Activated CD8-positive, alpha-beta T cell treated with anti-CD3 and anti-CD28 coated beads, Interleukin-2, amount 10 ng/mL, durations not matched to agents 7 days and 5 days (primary cell): ENCODE results near the gene ZSCAN2. TPM values are rescaled to one million over a fixed set of nuclear protein-coding genes. Genes with fewer than 3 reads are reported as not detected.
A peak's percentile ranks its signal among the peaks of the same experiment; 100 is the strongest.
"Not testable (repeated sequence)": the region's sequence is repeated elsewhere in the genome, so short reads cannot be mapped to it uniquely, and the experiment has no call there.

Source experiments
- ATAC-seq: fragments of 150-1000 bp; cut with Tn5 transposase; one replicate; pipeline ENCODE4 v1.10.0; 2021; ENCODE audit warnings: moderate library complexity
- CTCF ChIA-PET: fragments of 350-600 bp; sonication (Branson Sonifier 250); formaldehyde crosslinking; loops from one replicate; lab custom pipeline; 2021; ENCODE audit warnings: antibody characterized with exemption; lab: Charles Lee
- POLR2A ChIA-PET: fragments of 350-600 bp; sonication (Branson Sonifier 250); formaldehyde crosslinking; loops from one replicate; lab custom pipeline; 2021; ENCODE audit warnings: antibody characterized with exemption; lab: Charles Lee
- DNase-seq: peaks from one replicate; pipeline ENCODE4 v3.0.0-alpha.2; 2020
- H3K27ac Mint-ChIP-seq: one replicate; pipeline ENCODE4 v1.8.0; 2021; ENCODE audit warnings: mild to moderate bottlenecking, mixed read lengths
- H3K27me3 Mint-ChIP-seq: one replicate; pipeline ENCODE4 v1.8.0; 2021; ENCODE audit warnings: low read depth, mixed read lengths
- H3K36me3 Mint-ChIP-seq: one replicate; pipeline ENCODE4 v1.8.0; 2021; ENCODE audit warnings: low read depth, mixed read lengths
- H3K4me1 Mint-ChIP-seq: one replicate; pipeline ENCODE4 v1.8.0; 2021; ENCODE audit warnings: low read depth, mixed read lengths
- H3K4me3 Mint-ChIP-seq: one replicate; pipeline ENCODE4 v1.8.0; 2021; ENCODE audit warnings: mild to moderate bottlenecking, mixed read lengths
- H3K9me3 Mint-ChIP-seq: one replicate; pipeline ENCODE4 v1.8.0; 2022; ENCODE audit warnings: mixed read lengths; ENCODE audit not compliant: insufficient read depth
- total RNA-seq, 2 experiments: library from RNA; stranded (reverse); gene quantifications; one replicate each; pipeline ENCODE4 v1.2.3, GENCODE V29; 2021

ZSCAN2 gene
- total RNA-seq, 2 experiments from 2014 or later: 6.5 to 6.7 TPM

- DNase-seq (no peak), ATAC-seq (no peak)
- Mint-ChIP-seq H3K27me3 (no peaks in the 10 kb centered on the region), H3K9me3 (peaks cover 26% of the 10 kb centered on the region), H3K4me1 (no peaks in the 10 kb centered on the region), H3K4me3 (no peak overlapping the region), H3K36me3 (peaks cover 48% of the 10 kb centered on the region), H3K27ac (no peak overlapping the region)
- POLR2A ChIA-PET: interaction anchor here (0.8 kb wide), 1 partner anchor 34 kb away, joined by 4 read pairs; the partner anchor contains the start of gene WDR73
- CTCF ChIA-PET: interaction anchor here (1.6 to 1.8 kb wide), 2 partner anchors 10 to 33 kb away, joined by 5 to 6 read pairs; no protein-coding TSS in a partner anchor
Measured at GRCh38 chr15:84620626-84621025, 19.8 kb downstream of the ZSCAN2 start.

- no peak overlapping the region for H3K4me3 Mint-ChIP-seq
- no peak for DNase-seq
- peaks cover 26% of the 10 kb centered on the region for H3K9me3 Mint-ChIP-seq
- H3K27me3 Mint-ChIP-seq: no peaks in the 10 kb centered on the region
- H3K4me1 Mint-ChIP-seq: no peaks in the 10 kb centered on the region
- no peak overlapping the region for H3K27ac Mint-ChIP-seq
- POLR2A ChIA-PET: interaction anchor here (0.8 to 1.9 kb wide), 4 partner anchors 10 to 33 kb away, joined by 3 to 4 read pairs (median 4); partner anchors contain the start of gene WDR73
- ATAC-seq: no peak
- CTCF ChIA-PET: interaction anchor here (1.6 to 1.8 kb wide), 2 partner anchors 9 to 34 kb away, joined by 5 to 6 read pairs; no protein-coding TSS in a partner anchor
- H3K36me3 Mint-ChIP-seq: peaks cover 47% of the 10 kb centered on the region
Measured at GRCh38 chr15:84621358-84621979, 20.7 kb downstream of the ZSCAN2 start.

- POLR2A ChIA-PET: no interaction called here
Measured at GRCh38 chr15:84624359-84624758, 23.6 kb downstream of the ZSCAN2 start.

GRCh38 chr15:84625123-84625522, 24.3 kb downstream of the ZSCAN2 start:
- ATAC-seq (no peak), DNase-seq (no peak)
- peaks cover 40% of the 10 kb centered on the region for H3K36me3 Mint-ChIP-seq
- H3K4me3 Mint-ChIP-seq: no peak overlapping the region
- H3K27ac Mint-ChIP-seq: no peak overlapping the region
- H3K4me1 Mint-ChIP-seq: peaks cover 4% of the 10 kb centered on the region
- H3K9me3 Mint-ChIP-seq: peaks cover 17% of the 10 kb centered on the region
- CTCF ChIA-PET: no interaction called here
- POLR2A ChIA-PET: no interaction called here
- H3K27me3 Mint-ChIP-seq: no peaks in the 10 kb centered on the region

More at GRCh38 chr15:84624359-84624758, 23.6 kb downstream of the ZSCAN2 start:
- H3K27ac Mint-ChIP-seq: no peak overlapping the region
- H3K27me3 Mint-ChIP-seq: no peaks in the 10 kb centered on the region
- DNase-seq (no peak), ATAC-seq (no peak)
- CTCF ChIA-PET: interaction anchor here (1.2 kb wide), 1 partner anchor 25 kb away, joined by 3 read pairs; no protein-coding TSS in a partner anchor
- H3K4me1 Mint-ChIP-seq: peaks cover 3% of the 10 kb centered on the region
- H3K9me3 Mint-ChIP-seq: peaks cover 25% of the 10 kb centered on the region
- peaks cover 46% of the 10 kb centered on the region for H3K36me3 Mint-ChIP-seq
- no peak overlapping the region for H3K4me3 Mint-ChIP-seq

GRCh38 chr15:84629033-84629432, 28.2 kb downstream of the ZSCAN2 start:
- H3K4me3 Mint-ChIP-seq: no peak overlapping the region
- CTCF ChIA-PET: interaction anchor here (1.4 to 6.0 kb wide), 2 partner anchors 24 to 30 kb away, joined by 3 to 79 read pairs; partner anchors contain the start of gene ZSCAN2
- H3K9me3 Mint-ChIP-seq: no peaks in the 10 kb centered on the region
- POLR2A ChIA-PET: interaction anchor here (5.1 kb wide), 1 partner anchor 24 kb away, joined by 23 read pairs; no protein-coding TSS in a partner anchor
- peaks cover 15% of the 10 kb centered on the region for H3K36me3 Mint-ChIP-seq
- DNase-seq: no peak
- ATAC-seq: no peak
- no peak overlapping the region for H3K27ac Mint-ChIP-seq
- H3K4me1 Mint-ChIP-seq: peaks cover 25% of the 10 kb centered on the region
- H3K27me3 Mint-ChIP-seq: no peaks in the 10 kb centered on the region

- Mint-ChIP-seq H3K27ac (peak overlapping the region; percentile 97), H3K27me3 (no peaks in the 10 kb centered on the region), H3K4me1 (peaks cover 47% of the 10 kb centered on the region), H3K9me3 (no peaks in the 10 kb centered on the region), H3K4me3 (peak overlapping the region; percentile 88), H3K36me3 (peaks cover 21% of the 10 kb centered on the region)
- peak; percentile 1 for ATAC-seq
- POLR2A ChIA-PET: interaction anchor here (0.8 to 5.1 kb wide), 10 partner anchors 9 to 85 kb away, joined by 3 to 23 read pairs (median 6); partner anchors contain the start of genes SEC11A, WDR73 and ZSCAN2
- CTCF ChIA-PET: interaction anchor here (0.9 to 6.0 kb wide), 10 partner anchors 20 to 296 kb away, joined by 3 to 79 read pairs (median 5); partner anchors contain the start of gene ZSCAN2
- no peak for DNase-seq
Measured at GRCh38 chr15:84631706-84632272, 31.0 kb downstream of the ZSCAN2 start.

GRCh38 chr15:84633311-84634227, 32.8 kb downstream of the ZSCAN2 start:
- H3K4me3 Mint-ChIP-seq: peak overlapping the region; percentile 88
- H3K27me3 Mint-ChIP-seq: no peaks in the 10 kb centered on the region
- DNase-seq (peak; percentile 73), ATAC-seq (peak; percentile 58)
- peaks cover 55% of the 10 kb centered on the region for H3K4me1 Mint-ChIP-seq
- peak overlapping the region; percentile 94 for H3K27ac Mint-ChIP-seq
- ChIA-PET CTCF (interaction anchor here (0.6 to 3.2 kb wide), 8 partner anchors 12 to 295 kb away, joined by 3 to 46 read pairs (median 6); partner anchors contain the start of genes WDR73 and ZSCAN2), POLR2A (interaction anchor here (0.8 to 2.3 kb wide), 2 partner anchors 35 to 102 kb away, joined by 3 to 9 read pairs; no protein-coding TSS in a partner anchor)
- peaks cover 31% of the 10 kb centered on the region for H3K36me3 Mint-ChIP-seq
- H3K9me3 Mint-ChIP-seq: no peaks in the 10 kb centered on the region

GRCh38 chr15:84634228-84634837, 33.5 kb downstream of the ZSCAN2 start:
- no peak for ATAC-seq
- no peaks in the 10 kb centered on the region for H3K27me3 Mint-ChIP-seq
- ChIA-PET POLR2A (interaction anchor here (0.8 to 2.3 kb wide), 4 partner anchors 20 to 101 kb away, joined by 3 to 9 read pairs (median 4); partner anchors contain the start of gene WDR73), CTCF (interaction anchor here (0.6 to 3.2 kb wide), 13 partner anchors 9 to 294 kb away, joined by 3 to 46 read pairs (median 4); partner anchors contain the start of genes WDR73 and ZSCAN2)
- DNase-seq: no peak
- H3K4me3 Mint-ChIP-seq: peak overlapping the region; percentile 88
- peaks cover 35% of the 10 kb centered on the region for H3K36me3 Mint-ChIP-seq
- H3K4me1 Mint-ChIP-seq: peaks cover 52% of the 10 kb centered on the region
- peak overlapping the region; percentile 73 for H3K27ac Mint-ChIP-seq
- no peaks in the 10 kb centered on the region for H3K9me3 Mint-ChIP-seq

GRCh38 chr15:84638103-84638502, 37.3 kb downstream of the ZSCAN2 start:
- ATAC-seq (no peak), DNase-seq (no peak)
- no peak overlapping the region for H3K4me3 Mint-ChIP-seq
- peak overlapping the region; percentile 4 for H3K27ac Mint-ChIP-seq
- H3K4me1 Mint-ChIP-seq: peaks cover 33% of the 10 kb centered on the region
- POLR2A ChIA-PET: interaction anchor here (0.6 to 1.0 kb wide), 4 partner anchors 10 to 40 kb away, joined by 3 to 6 read pairs (median 3); no protein-coding TSS in a partner anchor
- CTCF ChIA-PET: interaction anchor here (0.6 to 3.3 kb wide), 6 partner anchors 16 to 50 kb away, joined by 3 to 19 read pairs (median 4); partner anchors contain the start of genes WDR73 and ZSCAN2
- H3K36me3 Mint-ChIP-seq: peaks cover 54% of the 10 kb centered on the region
- no peaks in the 10 kb centered on the region for H3K27me3 Mint-ChIP-seq
- no peaks in the 10 kb centered on the region for H3K9me3 Mint-ChIP-seq

GRCh38 chr15:84641871-84642270, 41.1 kb downstream of the ZSCAN2 start:
- peaks cover 59% of the 10 kb centered on the region for H3K36me3 Mint-ChIP-seq
- DNase-seq, H3K27me3 Mint-ChIP-seq, ATAC-seq, H3K9me3 Mint-ChIP-seq, H3K4me3 Mint-ChIP-seq, H3K27ac Mint-ChIP-seq: not testable (repeated sequence)
- ChIA-PET POLR2A (interaction anchor here (1.0 kb wide), 1 partner anchor 74 kb away, joined by 3 read pairs; the partner anchor contains the start of gene SEC11A), CTCF (interaction anchor here (1.6 kb wide), 1 partner anchor 12 kb away, joined by 6 read pairs; the partner anchor contains the start of gene WDR73)
- peaks cover 10% of the 10 kb centered on the region for H3K4me1 Mint-ChIP-seq
